HG03460 (cell line): ENCODE data around the gene ULBP3.

Source experiments
- ATAC-seq: cut with Tn5 transposase; IDR thresholded peaks from one replicate; pipeline ENCODE4 v1.9.1; 2021; ENCODE audit not compliant: unreplicated experiment

Gene ULBP3

DNA sequence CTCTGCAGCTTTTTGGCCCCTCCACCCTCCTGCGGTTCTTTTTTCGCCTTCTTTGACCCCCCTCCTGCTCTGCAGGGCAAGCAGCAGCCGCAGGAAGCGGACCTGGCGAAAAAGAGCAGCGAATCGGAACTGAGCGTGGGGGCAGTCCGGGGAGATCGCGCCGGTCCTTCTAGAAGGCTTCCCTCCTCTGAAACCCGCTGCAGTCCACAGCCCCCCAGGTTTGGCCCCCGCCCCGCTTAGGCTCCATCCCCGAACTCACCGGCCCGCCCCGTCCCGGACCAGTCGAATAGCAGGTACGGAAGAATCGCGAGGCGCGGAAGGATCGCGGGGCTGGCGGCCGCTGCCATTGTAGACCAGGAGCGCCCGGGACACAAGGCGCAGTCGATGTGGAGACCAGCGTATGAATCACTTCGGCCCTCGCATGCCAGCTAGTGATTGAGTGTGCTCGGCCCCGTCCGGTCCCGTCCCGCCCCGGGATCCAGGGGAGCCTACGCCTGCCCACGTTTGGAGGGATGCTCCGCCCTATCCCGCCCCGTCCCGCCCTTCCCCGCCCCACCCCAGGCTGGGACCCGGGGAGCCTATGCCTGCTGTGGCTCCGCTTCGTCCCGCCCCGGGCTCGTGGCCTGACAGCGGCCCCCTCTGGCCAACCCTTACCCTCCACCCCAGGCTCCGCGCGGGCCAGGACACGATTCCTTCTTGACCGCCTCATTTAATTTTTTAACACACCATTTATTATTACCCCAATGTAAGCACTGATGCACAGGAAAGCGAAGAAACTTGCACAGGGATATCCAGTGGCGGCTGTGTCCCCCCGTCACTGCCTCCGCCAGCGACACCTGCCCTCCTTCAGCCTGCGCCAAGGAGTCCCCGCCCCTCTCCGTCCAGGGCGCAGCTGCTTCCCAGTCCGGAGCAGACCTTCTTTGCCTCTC lies at the start of gene ULBP3:
ULBP3 (minus strand) TSS at position 402 of the 929 bp plus-strand sequence; CDS start at position 347, 55 bp downstream.
- ATAC-seq: peak; percentile 74

DNA sequence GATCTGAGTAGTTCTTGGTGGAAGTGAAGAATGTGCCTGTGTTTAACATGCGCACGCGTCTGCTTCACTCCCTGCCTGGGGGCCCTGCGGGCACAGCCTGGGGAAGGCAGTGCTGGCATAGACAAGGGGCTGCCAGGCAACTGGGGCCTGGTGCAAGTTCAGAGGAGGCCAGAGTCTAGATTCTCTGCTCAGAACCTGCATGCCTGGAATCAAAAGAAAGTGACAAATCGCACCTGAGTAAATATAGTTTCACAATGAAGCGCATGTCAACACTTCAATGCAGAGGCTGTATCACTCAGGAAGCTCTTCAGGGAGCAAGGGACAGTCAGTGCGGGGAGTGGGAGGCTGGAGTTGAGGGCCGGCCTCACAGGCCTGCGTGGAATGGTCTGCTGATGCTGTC lies 49.7 kb upstream of the ULBP3 start:
- no peak for ATAC-seq

DNA sequence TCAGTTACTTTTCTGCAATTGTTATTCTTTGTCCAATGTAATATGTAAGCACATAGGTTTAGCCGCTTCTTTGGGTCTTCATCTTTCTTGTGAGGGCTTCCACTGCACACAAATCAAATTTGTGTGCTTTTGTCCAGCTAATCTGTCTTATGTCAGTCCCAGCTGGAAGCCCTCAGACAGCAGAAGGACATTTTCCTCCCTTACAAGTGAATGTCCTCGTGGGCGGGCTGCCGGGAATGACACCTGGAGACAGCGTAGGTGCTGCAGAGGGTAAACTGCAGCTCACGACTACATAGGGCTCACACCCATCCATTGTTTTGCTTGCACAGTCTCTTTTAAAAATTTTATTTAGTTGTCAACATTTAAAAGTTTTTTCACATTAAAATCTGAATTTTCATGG lies 49.3 kb upstream of the ULBP3 start:
- no peak for ATAC-seq

DNA sequence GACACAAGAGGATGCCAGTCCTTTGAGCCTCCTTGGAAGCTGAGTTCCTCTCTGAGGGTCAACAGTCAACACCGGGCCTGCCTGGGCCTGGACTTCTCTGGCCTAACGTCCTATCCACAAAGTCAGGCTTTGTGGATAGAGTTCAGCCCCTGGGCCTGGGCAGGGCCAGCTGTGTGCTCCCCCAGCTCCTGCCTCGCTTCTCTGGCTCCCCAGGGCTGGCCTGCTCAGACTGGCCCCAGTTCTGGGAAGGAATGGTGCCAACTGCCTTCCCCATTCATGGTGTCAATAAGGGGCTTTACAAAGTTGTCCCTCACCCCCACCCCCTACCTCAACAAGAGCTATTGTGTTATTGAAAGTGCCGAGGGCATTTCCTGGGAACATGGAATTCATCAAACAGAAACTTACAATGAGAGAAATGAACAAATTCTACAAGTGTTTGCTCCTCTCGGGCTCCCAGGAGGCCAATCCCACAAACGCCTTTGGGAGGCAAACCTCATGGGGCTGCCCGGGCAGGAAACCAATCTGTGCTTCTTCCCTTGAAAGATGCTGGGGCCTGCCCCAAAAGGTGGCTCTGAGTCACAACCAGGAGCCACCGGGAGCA lies 47.4 kb upstream of the ULBP3 start:
- ATAC-seq: no peak

DNA sequence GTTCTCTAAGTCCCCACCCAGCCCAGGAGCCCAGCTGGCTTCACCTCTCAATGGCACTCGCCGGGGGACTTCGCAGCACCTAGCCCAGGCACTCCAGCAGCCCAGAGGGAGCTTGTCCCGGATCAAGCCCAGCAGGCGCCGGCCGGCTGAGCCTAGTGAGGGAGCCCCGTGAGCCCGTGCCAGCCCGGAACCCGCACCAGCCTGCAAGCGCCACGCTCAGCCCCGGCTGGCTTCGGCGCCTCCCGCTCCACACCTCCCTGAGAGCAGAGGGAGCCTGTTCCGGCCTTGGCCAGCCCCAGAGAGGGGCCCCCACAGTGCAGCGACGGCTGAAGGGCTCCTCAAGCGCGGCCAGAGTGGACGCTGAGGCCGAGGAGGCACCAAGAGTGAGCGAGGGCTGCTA lies 46.8 kb upstream of the ULBP3 start:
- ATAC-seq: no peak

DNA sequence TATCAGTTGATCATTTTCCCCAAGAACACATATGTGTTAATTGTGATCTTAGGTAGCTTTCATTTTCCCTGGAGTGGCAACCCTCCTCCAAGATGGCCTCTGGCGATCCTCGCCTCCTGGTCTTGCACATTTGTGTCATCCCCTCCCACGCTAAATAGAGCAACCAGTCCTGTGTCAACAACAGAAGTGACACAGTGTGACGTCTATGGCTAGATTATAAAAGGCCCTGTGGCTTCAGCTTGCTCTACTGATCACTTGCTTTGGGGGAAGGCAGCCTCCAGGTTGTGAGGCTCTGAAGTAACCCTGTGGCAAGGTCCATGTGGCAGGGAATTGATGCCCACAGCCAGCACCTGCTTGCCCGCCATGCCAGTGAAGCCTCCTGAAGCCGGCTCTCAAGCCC lies 43.3 kb upstream of the ULBP3 start:
- no peak for ATAC-seq

DNA sequence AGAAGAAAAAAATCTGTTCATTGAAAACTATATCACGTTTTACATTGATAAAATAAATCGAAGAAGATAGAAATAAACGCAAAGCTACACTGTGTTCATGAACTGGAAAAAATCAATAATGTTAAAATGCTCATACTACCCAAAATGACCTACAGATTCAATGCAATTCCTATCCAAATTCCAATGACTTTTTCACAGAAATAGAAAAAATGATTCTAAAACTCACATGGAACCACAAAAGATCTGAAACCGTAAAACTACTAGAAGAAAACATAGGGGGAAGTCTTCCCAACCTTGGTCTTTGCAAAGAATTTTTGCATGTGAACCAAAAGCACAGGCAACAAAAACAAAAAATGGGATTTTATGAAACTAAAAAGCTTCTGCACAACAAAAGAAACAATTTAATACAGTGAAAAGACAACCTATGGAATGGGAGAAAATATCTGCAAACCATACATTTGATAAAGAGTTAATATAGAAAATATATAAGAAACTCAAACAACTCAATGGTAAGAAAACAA lies 33.9 kb upstream of the ULBP3 start:
- no peak for ATAC-seq

DNA sequence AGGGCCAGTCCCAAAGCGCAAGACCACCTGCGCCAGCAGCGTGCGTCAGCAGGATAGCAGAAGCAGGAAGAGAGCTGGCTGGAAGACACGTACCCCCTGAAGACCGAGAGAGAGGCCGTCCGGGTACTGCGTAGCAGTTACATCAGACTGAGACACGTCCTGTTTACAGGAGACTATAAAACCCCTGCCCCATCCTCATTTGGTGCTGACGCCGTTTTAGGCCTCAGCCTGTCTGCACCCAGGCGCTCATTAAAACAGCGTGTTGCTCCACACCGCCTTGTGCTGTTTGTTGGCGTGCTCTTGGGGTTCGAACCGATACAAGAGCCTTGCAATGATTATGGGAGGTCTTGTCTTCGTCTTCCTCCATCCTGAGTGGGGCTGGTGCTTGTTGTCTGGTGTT lies 31.8 kb upstream of the ULBP3 start:
- ATAC-seq: no peak

DNA sequence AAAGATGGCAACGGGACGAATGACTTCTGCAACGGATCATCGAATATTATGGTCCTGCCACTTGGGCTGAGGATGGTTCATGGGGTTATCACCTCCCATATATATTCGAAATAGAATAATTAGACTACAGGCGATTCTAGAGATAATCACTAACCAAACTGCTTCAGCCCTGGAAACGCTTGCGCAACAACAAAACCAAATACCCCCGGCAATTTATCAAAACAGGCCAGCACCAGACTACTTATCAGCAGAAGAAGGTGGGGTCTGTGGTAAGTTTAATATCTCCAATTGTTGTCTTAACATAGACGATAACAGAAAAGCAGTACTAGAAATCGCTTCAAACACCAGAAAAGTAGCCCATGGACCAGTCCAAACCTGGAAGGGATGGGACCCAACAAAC lies 31.0 kb upstream of the ULBP3 start:
- no peak for ATAC-seq

DNA sequence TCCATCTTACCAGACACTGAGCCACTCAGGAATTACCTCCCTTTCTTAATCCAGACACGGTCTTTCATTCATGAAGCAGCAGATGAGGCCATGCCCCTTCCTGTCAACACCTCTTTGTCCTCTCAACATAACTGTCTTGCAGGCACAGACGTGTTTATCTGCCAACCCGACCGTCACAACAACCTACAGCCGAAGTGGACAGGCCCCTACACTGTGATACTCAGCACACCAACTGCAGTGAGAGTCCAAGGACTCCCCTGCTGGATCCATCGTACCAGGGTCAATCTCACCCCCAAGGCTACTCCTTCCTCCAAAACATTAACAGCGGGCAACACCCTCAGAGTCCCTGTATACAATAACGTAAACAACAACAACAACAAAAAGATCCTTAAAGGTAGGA lies 30.6 kb upstream of the ULBP3 start:
- no peak for ATAC-seq

DNA sequence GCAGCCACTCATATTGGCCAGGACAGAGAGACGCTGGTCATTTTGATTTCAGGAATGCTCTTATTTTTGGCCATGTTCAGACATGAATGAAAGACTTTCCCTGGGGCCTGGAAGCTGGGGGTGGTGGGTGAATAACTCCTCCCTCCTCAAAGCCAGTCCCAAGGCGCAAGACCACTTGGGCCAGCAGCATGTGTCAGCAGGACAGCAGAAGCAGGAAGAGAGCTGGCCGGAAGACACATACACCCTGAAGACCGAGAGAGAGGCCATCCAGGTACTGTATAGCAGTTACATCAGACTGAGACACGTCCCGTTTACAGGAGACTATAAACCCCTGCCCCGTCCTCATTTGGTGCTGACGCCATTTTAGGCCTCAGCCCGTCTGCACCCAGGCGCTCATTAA lies 29.2 kb upstream of the ULBP3 start:
- no peak for ATAC-seq

DNA sequence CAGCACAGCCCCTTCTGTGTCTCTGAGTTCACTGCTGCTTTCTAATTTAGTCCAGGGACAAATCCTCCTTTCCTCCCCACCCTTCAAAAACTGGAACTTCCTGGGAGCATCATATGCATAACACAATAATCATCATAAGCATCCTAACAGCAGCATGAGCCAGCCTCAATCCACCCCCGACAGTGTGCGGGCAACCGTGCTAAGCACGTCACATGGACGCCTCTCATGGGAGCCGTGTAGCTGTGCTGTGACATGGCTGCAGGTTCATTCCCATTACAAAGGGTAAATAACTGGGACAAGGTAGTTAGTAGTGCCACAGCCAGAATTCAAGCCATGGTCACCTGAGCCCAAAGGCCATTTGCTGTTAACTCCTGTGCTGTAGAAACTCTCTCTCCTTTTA lies 24.5 kb upstream of the ULBP3 start:
- ATAC-seq: no peak

DNA sequence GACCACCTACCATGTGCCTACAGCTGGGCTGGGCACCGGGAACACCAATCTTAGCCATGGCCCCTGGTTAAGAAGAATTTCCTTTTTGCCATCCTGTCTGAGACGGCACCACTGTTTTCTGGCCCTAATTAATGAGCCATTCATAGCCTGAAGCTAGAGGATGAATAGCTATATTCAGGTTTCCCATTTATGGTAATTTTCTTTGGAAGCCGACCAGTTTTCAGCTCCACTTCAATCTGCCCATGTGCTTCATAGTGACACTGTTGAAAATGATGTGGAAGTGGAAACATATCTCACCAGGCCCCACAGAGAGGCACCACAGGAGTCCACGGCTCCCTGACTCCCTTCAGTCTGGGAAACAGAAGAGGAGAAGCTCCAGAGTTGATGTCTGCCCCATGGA lies 22.6 kb upstream of the ULBP3 start:
- no peak for ATAC-seq

DNA sequence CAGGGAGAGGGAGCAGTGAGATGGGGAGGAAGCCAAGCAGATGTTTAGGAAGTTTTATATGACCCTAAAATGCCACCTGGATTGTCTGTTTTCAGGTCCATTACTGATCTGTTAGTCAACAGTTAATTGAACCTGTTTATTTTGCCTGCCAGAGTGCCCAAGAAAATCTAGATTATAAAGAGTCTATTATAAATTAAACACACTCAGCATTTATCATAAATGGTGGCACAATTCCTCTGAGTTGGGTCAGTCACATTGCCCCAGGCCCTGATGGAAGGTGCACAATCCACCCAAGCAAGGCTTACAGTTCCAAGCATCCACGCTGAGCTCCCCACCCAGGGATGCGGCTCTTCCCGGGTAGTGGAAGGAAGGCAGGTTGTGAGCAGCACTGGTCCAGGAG lies 21.4 kb upstream of the ULBP3 start:
- ATAC-seq: no peak

DNA sequence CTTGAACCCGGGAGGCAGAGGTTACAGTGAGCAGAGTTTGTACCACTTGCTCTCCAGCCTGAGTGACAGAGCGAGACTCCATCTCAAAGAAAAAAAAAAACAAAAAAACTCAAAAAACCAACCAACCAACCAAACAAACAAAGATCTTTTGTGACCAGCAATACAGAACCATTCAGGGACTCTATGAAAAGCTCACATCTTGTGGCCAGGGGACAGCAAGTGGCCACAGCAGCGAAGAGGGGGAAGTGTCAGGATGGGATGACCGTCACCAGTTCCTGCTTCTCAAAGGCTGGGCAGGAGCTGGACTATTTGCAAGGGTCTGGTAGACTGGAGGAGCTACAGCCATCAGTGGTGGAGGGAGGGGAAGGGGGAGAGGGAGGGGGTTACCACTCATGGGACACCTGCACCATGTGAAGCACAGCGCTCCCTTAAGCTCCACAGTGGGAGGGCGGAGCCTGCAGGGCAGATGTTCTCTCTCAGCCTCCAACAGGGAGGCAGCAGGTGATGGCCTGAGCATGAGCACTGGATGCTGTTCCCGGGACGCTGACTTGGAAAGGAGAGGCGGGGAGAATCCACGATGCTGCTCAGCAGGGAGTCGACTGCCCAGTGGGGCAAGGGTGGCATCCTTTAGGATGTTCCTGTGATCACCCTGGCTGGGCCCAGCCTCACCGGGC lies 19.7 kb upstream of the ULBP3 start:
- no peak for ATAC-seq

DNA sequence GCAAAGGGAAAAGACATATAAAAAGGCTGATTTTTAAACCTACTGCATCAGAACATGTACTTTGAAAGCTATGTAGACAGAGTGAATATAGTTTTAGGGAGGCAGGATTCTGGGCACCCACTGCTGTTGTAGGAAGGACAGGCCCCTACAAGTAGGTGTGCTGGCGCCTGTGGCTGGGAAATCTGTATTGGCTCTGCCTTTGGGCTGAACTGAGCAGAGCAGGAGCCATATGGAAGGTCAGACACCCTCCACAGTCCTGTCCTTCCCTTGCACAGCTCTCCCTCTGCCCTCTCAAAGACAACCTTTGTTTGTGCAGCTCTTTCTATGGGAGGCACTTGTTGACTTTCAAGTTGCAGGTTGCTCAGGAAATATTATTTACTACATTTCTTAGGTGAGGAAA lies 18.4 kb upstream of the ULBP3 start:
- ATAC-seq: no peak

DNA sequence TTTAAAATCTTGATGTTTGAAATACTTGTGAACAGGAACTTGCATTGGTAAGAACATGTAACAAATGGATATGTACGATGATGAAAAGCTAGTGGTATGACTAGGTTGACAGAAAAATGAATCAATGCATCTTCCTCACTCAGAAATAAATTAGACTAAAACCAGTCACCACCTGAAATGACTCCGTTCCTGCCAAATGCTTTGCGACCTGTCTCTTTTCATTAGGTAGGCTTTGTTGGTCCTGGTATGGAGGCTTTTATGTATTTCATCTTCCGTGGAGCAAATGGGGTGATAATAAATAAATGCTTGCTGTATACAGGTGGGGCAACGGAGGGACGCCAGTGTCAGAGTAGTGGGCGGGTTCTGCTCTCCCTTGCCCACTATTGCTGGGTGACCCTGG lies 17.1 kb upstream of the ULBP3 start:
- no peak for ATAC-seq

DNA sequence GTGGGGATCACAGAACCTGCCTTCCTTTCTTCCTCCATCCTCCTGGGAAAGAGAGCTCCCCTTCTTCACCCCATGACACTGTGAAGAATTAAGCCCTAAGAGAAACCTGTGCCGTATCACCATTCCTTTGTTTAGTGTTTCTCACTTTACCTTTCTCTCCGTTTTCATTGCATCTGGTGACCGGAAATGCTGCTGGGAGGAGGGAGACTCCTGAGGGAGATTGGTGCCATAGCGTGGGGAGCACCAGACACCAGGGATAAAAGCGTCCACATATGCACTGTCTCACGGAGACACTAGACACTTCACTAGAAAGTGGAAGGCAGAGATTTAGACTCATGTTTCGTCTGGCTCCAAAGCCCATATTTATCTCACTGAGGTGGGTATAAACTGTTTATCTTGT lies 15.5 kb upstream of the ULBP3 start:
- ATAC-seq: no peak

DNA sequence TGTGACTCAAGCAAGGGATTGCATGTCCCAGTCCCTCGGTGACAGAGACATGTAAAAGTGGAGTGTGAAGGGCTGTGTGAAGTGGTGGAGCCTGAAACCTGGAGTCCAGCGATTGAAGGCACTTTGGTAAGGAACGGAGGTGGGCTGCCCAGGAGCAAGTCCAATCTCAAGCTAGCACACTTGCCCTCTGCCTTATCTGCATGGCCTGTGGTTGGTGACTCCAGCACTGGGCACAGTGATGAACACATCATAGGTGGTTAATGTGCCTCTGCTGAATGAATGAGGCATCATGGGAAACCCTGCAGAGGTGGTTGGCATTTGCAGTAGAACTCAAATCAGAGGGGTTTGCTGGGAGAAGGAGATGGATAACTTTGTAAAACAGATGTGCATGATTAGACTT lies 14.9 kb upstream of the ULBP3 start:
- no peak for ATAC-seq

DNA sequence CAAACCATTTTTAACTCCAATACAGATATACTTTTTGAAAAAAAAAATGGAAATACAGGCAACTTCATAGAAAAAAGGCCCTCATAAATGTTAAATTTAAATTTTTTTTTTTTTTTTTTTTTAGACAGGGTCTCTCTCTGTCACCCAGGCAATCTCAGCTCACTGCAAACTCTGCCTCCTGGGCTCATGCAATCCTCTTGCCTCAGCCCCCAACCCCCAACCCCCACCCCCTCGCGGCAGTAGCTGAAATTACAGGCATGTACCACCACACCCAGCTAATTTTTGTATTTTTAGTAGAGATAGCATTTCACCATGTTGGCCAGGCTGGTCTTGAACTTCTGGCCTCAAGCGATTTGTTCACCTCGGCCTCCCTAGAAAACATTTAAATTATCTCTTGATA lies 12.8 kb upstream of the ULBP3 start:
- ATAC-seq: no peak

DNA sequence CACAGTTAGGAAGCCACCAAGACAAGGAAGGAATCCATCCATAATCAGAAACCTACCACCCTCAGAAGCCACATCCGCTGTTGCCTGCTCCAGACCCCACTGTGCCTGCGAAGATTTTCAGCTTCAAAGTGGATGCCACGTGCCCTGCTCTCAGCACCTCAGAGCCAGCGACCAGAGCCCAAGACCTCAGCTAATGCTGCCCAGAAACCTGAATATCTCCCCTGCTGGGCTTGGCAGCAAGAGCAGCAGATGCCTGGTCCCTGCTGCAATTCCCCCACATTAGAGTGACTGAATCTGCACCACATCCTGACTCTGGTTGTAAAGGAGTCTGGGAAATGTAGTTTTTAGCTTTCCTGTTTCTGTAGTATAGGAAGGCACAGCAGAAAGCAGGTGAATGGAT lies 10.7 kb upstream of the ULBP3 start:
- no peak for ATAC-seq

DNA sequence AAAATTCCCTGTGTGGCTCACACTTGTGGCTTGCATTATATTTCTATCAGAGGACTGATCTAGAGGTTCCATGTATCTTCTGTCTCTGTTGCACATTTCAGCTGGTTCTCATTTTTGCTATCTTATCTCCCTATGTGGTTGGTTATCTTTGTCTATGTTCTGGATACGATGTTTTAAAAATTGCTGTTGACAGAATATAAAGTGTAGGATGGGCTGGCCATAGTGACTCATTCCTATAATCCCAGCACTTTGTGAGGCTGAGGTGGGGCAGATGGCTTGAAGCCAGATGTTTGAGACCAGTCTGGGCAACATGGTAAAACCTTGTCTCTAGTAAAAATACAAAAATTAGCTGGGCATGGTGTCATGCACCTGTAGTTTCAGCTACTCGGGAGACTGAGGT lies 9.9 kb upstream of the ULBP3 start:
- no peak for ATAC-seq
